ENCODE results near the gene RAB43.
A peak's percentile ranks its signal among the peaks of the same experiment; 100 is the strongest.
"Not testable (repeated sequence)": the region's sequence is repeated elsewhere in the genome, so short reads cannot be mapped to it uniquely, and the experiment has no call there.

Gene RAB43

DNA sequence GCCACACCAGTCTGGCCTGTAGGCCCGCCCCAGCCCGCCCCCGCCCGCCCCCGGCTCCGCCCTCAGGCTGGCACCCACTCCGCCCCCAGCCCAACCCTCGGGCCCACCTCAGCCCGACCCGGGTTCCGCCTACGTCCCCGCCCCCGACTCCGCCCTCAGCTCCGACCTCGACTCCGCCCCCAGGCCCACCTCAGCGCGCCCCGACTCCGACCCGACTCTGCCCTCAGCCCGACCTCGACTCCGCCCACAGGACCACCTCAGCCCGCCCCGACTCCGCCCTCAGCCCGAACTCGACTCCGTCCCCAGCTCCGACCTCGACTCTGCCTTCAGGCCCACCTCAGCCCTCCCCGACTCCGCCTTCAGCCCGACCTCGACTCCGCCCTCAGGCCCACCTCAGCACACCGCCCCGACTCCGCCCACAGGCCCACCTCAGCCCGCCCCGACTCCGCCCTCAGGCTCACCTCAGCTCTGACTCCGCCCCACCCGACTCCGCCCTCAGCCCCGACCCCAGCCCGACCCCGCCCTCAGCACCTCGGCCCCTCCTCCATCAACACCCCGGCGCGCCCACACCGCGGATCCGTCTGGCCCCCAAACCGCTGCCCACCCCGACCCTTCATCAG, at the start of gene RAB43:
RAB43 (minus strand) TSS at position 13 of the 620 bp plus-strand sequence. CDS start 315 bp downstream, outside the sequence.
- DNase-seq = peak; percentile 85

DNA sequence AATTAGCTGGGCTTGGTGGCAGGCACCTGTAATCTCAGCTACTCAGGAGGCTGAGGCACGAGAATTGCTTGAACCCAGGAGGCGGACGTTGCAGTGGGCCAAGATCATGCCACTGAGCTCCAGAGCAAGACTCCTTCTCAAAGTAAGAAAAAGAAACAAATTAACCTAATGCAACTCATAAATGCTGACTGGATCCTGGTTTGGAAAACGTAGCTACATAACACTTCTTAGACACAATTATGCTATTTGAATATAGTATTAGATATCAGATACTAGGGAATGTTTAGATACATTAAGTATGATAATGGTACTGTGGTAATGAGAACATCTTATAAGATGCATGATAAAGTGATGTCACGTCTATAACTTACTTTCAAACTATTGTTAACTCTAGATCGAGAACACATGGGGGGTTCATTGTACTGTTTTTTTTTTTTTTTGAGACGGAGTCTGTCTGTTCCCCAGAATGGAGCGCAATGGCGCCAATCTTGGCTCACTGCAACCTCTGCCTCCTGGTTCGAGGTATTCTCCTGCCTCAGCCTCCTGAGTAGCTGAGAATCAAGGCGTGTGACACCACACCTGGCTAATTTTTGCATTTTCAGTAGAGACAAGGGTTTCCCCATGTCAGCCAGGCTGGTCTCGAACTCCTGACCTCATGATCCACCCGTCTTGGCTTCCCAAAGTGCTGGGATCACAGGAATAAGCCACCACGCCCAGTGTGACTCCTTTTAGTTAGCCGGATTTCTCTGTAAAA, 45.2 kb upstream of the RAB43 start:
- no peak for DNase-seq

DNA sequence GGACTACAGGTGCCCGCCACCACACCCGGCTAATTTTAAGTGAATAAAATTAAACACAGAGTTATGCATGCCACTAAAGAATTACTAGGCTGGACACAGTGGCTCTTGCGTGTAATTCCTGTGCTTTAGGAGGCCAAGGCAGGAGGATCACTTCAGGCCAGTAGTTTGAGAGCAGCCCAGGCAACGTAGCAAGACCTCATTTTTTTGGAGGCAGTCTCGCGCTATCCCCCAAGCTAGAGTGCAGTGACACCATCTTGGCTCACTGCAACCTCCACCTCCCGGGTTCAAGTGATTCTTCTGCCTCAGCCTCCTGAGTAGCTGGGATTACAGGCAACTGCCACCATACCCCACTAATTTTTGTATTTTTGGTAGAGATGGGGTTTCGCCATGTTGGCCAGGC, 44.0 kb upstream of the RAB43 start:
- not testable (repeated sequence) for DNase-seq

DNA sequence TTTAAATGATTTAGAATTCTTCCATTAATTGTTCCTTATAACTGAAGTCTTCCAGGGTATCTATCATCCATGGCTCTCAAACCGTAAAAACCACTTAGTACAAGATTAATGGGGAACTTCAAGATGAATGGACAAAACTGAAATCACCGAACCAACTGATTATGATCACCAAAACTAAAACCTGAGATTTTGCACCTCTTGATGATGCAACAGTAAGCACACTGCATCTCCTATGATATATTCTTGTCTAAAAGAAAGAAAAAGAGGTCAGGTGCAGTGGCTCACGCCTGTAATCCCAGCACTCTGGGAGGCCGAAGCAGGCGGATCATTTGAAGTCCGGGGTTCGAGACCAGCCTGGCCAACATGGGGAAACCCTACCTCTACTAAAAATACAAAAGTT, 42.9 kb upstream of the RAB43 start:
- DNase-seq = no peak

DNA sequence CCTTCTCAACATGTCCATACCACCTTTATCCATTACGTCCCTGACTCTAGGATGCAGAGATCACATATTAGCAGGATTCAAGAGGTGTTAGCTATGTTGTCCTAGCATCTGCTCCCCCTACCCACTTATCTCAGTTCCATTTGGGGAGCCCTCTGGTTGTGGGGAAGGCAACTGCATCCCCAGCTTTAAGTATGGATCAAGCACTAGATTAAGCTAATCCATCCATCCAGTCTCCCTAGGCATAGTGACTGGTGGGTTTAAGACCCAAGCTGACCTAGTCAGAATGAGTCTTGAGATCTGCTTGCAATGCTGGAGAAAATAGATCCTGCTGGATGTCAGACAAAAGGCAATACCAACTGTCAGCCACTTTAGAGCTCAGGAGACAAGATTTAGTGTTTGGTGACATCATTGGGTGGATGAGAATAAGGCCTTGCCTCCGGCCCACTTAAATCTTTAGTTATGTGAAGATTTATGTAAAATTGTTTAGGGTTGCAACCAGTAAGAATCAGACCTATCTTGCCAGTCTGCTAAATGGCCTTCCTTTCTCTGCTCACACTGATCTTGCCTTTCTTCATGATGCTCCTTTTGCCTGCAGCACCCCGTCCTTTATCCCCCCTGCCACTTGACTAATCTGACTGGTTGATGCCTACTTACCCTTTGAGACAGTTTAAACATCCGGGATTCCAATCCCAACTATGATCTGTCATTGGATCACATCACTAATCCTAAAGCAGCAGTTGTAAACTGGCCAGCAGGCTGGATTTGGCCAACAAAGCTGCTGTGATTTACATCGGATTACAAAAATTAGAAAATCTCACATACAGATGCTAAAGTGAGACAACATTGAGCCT, 41.4 kb upstream of the RAB43 start:
- DNase-seq = no peak

DNA sequence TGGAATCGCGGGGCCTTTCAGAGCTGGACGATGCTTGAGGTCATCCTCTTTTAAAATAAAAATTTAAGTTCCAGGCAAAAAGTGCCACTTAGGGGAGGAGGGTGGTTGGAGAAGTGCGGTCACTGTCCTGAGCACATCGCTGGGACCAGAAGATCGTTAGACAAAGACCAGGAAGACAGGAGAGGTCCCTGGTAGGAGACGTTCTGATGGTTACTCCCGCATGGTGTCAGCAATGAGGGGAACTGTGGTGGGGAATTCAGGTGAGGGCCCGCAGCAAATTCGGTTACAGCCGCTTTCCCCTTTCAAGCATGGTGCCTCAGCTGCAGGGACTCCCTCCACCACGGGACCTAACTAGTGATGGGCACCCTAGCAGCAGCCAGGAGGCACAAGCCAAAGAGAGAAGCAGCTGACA, 40.3 kb upstream of the RAB43 start:
- DNase-seq = no peak

DNA sequence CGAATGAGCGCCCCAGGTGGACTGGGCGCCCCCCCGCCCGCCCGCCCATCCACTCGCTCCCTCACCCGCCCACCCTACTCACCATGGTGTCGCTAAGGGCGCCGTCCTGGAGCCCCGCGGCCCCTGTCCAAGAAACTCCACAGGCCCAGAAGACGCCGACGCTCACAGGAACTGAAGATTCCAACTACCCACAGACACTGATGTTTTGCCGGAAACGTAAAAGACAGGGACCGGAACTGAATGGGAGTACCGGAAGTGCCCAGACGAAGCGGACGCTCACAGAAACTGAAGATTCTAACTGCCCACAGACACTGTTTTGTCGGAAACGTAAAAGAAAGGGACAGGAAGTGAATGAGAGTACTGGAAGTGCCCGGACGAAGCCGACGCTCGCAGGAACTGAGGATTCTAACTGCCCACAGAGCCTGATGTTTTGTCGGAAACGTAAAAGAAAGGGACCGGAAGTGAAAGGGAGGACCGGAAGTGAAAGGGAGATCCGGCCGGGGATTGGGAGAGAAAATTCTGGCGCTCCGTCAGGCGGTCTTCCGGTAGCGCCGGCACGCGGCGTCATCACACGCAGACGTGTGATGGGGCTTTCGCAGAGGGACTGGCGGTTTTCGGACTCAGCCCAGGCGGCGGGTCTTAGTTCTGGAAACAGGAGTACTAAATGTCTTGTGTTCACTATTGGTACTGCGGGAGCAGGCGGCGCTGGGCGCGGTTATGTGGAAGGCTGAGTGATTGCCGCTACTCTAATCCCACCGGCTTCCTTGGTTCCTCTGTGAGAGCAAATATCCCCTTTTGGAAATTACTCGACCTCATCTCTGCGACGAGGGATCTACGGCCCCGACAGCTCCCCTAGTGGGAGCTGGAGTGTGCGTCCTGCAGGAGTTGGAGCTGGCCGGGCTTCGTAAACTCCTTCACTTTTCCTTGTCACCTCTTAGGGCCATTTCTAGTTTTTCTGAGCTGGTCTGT, 39.6 kb upstream of the RAB43 start, which contains the start of gene ISY1:
ISY1 (minus strand) TSS at position 173 of the 969 bp plus-strand sequence; CDS start at position 85, 88 bp downstream.
- peak; percentile 82 for DNase-seq

DNA sequence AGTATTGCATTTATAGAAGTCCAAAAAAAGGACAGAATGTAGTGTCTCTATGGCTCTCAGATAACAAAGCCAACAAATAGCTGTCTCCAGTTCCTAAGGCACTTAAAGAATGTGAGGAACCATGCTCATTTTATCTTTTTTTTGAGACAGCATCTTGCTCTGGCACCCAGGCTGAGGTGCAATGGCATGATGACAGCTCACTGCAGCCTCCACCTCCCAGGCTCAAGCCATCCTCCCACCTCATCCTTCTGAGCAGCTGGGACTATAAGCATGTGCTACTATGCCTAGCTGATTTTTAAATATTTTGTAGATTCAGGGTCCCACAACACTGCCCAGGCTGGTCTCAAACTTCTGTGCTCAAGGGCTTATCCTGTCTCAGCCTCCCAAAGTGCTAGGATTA, 23.2 kb upstream of the RAB43 start:
- no peak for DNase-seq

DNA sequence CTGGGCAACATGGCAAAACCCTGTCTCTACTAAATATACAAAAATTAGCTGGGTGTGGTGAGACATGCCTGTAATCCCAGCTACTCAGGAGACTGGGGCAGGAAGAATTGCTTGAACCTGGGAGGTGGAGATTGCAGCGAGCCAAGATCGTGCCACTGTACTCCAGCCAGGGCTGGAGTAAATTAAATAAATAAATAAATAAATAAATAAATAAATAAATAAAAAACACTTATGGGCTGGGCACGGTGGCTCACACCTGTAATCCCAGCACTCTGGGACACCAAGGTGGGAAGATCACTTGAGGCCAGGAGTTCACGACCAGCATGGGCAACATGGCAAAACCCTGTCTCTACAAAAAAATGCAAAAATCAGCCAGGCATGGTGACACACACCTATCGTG, 19.4 kb upstream of the RAB43 start:
- DNase-seq = not testable (repeated sequence)

DNA sequence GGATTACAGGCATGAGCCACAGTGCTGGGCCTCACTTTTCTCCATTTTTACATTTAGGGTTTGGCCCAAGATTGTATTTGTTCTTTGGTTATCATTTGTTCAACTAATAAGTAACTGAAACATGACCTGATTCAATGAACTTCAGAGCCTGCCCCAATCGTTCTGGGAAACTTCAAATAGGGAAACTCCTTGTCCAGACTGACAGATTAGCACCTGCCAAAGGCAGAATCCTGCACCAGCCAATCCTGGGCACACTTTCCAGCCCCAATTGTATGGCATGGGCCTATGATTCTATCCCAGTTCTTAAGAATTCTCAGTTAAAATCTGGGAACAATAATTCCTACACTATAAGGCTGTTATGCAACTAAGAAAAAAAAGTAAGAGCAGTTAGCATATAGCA, 18.3 kb upstream of the RAB43 start:
- DNase-seq = no peak

DNA sequence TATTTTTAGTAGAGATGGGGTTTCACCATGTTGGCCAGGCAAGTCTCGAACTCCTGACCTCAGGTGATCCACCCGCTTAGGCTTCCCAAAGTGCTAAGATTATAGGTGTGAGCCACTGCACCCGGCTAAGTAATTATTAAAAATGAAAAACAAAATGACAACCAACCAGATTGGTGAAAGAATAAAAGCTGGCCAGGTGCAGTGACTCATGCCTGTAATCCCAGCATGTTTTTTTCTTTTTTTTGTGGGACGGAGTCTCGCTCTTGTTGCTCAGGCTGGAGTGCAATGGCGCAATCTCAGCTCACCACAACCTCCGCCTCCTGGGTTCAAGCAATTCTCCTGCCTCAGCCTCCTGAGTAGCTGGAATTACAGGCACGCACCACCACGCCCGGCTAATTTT, 14.7 kb upstream of the RAB43 start:
- not testable (repeated sequence) for DNase-seq

DNA sequence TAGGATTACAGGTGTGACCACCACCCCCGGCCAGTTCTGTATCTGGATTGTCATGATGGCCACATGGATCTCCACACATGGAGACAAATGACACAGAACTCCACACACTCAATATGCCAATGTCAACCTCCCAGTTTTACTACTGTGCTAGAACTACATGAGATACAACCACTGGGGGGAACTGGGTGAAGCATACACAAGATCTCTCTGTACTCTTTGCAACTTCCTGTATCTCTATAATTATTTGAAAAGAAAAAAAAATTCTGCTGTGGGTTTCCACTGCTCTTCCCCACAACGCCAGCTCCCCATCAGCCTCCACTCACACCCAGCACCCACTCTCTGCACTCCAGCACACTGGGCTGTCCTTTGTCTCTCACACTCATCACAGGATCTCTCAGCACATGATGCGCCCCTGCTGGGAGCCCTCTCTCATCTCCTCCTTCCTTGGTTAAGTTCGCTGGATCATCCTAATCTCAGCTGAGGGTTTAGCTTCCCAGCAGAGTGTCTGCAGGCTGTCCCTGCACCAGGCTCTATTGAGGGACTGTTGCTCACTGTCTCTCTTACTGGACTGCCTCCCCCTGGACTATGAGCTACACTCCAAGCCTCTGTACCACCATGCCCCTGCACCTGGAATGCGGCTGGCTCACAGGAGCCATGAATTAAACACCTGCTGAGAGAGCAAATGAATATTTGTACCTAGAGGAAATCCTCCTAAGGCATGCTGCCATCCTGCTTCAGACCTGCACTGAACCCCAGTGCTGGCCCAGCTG, 10.7 kb upstream of the RAB43 start:
- DNase-seq = no peak

DNA sequence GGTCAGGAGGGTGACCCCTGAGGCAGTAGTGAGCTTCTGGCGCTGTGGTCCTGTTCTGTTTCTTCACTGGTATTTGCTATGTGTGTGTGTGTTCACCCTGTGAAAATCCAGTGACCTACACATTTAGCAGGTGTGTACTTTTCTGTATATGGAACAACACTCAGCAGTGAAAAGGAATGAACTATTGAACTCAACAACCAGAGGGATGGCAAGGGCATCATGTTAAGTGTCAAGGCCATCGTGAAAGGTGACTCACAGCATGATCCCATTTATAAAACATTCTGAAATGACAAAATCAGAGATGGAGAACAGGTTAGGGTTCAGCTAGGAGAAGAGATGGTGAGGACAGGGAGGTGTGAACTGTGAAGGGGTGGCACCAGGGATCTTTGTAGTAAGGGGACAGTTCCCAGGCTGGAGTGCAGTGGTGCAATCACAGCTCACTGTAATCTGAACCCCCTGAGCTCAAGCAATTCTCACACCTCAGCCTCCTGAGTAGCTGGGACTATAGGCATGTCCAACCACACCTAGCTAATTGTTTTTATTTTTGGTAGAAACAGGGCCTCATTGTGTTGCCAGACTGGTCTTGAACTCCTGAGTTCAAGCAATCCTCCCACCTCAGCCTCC, 10.0 kb upstream of the RAB43 start:
- no peak for DNase-seq

DNA sequence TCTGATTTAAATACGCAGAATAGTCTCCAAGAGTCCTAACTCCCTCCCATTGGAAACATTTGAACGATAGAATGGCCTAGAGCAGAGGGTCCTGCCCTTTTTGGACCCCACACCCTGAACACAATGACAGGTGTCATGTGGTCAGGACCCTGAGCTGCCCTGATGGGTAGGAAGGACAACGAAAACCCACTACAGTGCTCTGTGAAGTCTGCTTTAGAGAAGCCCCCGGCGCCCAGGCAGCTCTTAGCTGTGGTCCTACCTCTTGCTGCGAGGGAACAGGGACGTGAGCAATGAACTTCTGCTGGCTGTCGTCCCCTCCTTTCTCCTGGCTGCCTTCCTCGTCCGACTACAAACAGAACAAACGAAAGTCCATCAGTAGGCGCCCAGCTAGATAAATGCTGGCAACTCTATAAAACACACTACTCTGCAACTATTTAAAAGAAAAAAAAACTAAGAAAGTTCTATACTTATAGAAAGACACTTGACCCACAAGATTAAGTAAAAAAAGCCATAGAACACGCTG, 8.7 kb upstream of the RAB43 start:
- no peak for DNase-seq

DNA sequence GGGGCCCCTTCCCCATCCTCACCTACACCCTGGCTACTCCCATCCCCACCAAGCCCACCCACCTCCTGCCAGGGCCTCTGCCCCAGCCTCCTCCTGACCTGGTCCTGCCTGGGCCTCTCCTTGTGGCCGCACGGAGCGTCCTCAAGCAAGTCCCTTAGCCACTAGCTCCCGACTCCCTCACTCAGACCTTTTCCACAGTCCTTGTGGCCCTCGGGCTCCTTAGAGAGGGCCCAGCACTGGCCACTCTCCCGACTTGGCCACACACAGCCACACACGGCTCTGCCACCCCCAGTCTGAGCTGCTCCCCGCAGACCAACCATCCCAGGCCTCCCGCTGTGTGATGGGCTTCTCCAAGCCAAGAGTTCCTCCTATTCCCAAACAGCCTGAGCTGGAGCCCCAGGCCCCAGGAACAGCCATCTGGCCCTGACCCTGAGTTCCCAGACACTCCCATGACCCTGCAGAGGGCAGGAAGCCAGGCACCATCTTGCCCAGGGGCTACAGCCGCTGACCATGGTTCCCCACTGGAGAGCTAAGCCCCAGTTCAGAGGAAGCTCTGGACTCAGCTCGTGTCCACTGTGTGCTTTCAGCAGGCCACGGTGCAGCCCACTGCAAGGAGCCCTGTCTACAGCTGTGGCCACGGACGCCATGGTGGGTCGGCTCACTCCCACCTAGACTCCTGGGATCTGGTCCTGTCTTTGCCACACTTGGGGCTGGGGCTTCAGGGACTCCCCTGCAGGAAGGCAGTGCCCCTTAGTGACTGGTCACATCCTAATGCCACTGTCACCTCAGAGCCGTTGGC, 7.0 kb upstream of the RAB43 start:
- DNase-seq = no peak

DNA sequence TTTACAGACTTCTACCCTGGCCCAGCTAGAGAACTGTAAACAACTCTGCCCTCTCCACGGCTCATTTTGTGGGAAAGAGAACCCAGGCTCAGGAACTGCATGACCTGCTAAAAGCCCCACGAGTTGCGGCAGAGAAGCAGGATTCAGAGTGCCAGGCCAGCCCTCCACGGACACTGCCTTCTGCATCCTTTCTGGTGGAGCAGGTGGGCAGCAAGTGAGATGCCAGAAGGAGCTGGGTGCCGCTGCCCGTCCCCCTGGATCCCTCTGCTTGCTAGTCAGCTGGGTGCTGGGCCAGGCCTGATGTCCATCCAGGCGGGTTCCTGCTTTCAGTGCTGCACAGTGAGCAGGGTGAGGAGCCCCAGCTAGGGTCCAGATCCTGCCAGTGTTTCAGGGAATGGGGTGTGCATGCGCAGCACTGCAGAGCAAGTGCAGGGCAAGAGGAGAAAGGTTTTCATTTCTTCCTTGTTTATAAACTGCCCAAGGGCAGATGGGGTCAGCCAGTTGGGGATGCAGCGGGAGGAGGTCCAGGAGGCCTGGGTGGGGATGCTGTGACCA, 5.2 kb upstream of the RAB43 start:
- DNase-seq = no peak

DNA sequence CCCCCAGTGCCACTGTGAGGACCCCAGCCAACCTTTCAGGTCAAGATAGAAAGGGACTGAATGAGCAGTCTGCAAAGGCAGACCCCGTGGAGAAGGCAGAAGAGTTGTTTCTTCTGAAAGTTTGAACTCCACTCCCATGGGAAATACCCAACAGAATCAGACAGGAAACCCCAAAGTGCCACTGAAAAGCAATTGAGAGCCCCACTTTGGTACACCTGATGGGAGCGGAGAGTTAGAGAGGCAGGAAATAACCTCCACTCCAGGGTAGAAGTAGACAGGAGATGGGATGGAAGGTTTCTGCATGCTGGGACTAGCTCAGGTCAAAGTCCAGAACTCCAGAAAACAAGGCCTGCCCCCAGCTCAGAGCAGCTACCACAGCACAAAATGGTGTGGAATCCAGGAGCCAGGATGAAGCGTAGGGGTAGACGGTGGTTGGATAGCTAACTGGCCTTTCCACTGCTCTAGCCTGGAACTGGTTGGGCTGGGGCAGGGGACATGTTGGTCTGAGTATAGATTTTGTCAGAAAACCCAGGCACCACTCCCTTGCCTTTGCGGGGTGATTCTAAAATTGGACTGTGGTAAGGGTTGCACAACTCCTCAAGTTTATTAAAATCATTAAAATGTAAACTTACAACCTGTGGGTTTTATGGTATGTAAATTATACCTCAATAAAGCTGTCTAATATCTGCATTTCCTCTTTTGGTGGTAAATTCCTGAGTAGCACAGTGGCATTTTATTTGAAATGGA, 1.9 kb upstream of the RAB43 start:
- DNase-seq = no peak

DNA sequence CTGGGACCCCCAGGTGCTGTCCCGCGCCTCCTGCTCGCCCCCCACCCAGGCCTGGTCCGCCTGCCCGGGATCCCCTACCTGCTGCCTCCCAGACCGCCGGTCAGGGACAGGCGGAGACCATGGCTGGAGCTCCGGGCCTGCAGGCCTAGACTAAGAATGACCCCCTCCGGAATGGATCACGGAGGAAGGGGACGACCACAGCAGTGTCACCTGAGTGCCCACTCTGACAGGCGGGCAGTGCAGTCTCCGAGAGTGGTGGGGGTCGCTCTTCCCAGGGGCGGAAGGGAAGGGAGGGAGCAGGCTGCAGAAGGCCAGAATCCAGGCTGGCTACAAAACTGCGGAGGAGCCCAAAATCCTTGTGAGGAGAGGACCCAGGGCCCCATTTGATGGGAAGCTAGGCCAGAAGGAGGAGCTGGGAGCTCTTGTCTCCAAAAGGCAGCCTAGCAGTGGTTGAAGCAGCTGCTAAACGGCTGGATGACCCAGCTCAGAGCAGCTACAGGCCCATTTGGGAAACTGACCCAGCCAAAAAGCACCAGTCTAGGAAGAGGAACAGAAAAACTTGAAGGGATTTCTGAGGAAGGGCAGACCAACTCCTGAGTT, 908 bp upstream of the RAB43 start:
- no peak for DNase-seq
